Cortex of kidney (tissue), 1 donor: Measurements from ENCODE around the gene DCXR.
"Not testable (repeated sequence)": the region's sequence is repeated elsewhere in the genome, so short reads cannot be mapped to it uniquely, and the experiment has no call there.

ENCODE experiments used
- DNase-seq: peaks from one replicate; lab custom pipeline; 2025; lab: John Stamatoyannopoulos, UW

Gene DCXR

GRCh38 chr17:82039695-82040299 lies 2.3 kb upstream of the DCXR start:
- DNase-seq: no peak

- DNase-seq: not testable (repeated sequence)
Measured at GRCh38 chr17:82038796-82039409, 1.4 kb upstream of the DCXR start.

- DNase-seq: no peak
Measured at GRCh38 chr17:82037889-82038195, 345 bp upstream of the DCXR start.

GRCh38 chr17:82036634-82037091 lies 834 bp downstream of the DCXR start:
- DNase-seq: no peak

- DNase-seq: no peak
Measured at GRCh38 chr17:82035956-82036633, 1.4 kb downstream of the DCXR start.

- no peak for DNase-seq
Measured at GRCh38 chr17:82035488-82035887, 2.0 kb downstream of the DCXR start.

GRCh38 chr17:82034371-82035011 lies 3.0 kb downstream of the DCXR start:
- DNase-seq: no peak

- no peak for DNase-seq
Measured at GRCh38 chr17:82033359-82034085, 4.0 kb downstream of the DCXR start.

GRCh38 chr17:82031885-82032627 lies 5.4 kb downstream of the DCXR start:
- no peak for DNase-seq

GRCh38 chr17:82031303-82031884 lies 6.1 kb downstream of the DCXR start, which contains the start of gene RAC3:
Gene RAC3, plus strand, starts transcription at chr17:82031678. Its CDS starts 84 bp downstream, at chr17:82031762.
- DNase-seq: no peak

- peak; percentile 51 for DNase-seq
Measured at GRCh38 chr17:82030470-82031302, 6.8 kb downstream of the DCXR start.

GRCh38 chr17:82029990-82030469 lies 7.5 kb downstream of the DCXR start:
- DNase-seq: no peak

GRCh38 chr17:82029391-82029790 lies 8.1 kb downstream of the DCXR start:
- DNase-seq: no peak

GRCh38 chr17:82028966-82029365 lies 8.5 kb downstream of the DCXR start:
- DNase-seq: no peak

- DNase-seq: no peak
Measured at GRCh38 chr17:82028246-82028645, 9.3 kb downstream of the DCXR start.

- DNase-seq: no peak
Measured at GRCh38 chr17:82025401-82026107, 11.9 kb downstream of the DCXR start.

- no peak for DNase-seq
Measured at GRCh38 chr17:82024859-82025258, 12.6 kb downstream of the DCXR start.

GRCh38 chr17:82023447-82024241 lies 13.9 kb downstream of the DCXR start:
- DNase-seq: no peak
